ENCODE results near the gene AK2.

Gene AK2

GRCh38 chr1:32991819-32992488 is 44.7 kb downstream of the AK2 start:
- no peak overlapping the region for H2BK120ac ChIP-seq (ENCODE audit: low read depth, low read length)
- H3K79me1 ChIP-seq (ENCODE audit: low read length), result no peaks in the 10 kb centered on the region
- H3K4me3 ChIP-seq (ENCODE audit: low read length), result no peak overlapping the region
- H4K5ac ChIP-seq (ENCODE audit: low read length), result no peak overlapping the region
- H3K27ac ChIP-seq (ENCODE audit: low read depth, low read length), result no peak overlapping the region
- no peak overlapping the region for H2AK5ac ChIP-seq (ENCODE audit: low read length)
- H3K36me3 ChIP-seq (ENCODE audit: control insufficient read depth, insufficient read depth, low read length), result no peaks in the 10 kb centered on the region
- H3K4me2 ChIP-seq (ENCODE audit: low read length), result no peak overlapping the region
- no peak overlapping the region for H3K9ac ChIP-seq (ENCODE audit: low read length)
- no peaks in the 10 kb centered on the region for H3K79me2 ChIP-seq (ENCODE audit: control insufficient read depth, insufficient read depth, low read length)
- H3K56ac ChIP-seq (ENCODE audit: low read length), result no peak overlapping the region
- no peak overlapping the region for H2BK15ac ChIP-seq (replicated peaks; ENCODE audit: low read depth)
- no peak overlapping the region for H4K8ac ChIP-seq (ENCODE audit: low read depth, low read length)
- H3K27me3 ChIP-seq (ENCODE audit: insufficient read depth, low read length, poor library complexity), result no peaks in the 10 kb centered on the region
- no peak overlapping the region for H2BK5ac ChIP-seq (ENCODE audit: low read length)
- H3K4me1 ChIP-seq (ENCODE audit: control insufficient read depth, low read depth, low read length), result peaks cover 1% of the 10 kb centered on the region
- no peak overlapping the region for H3K18ac ChIP-seq (ENCODE audit: low read length)
- H3K4ac ChIP-seq (ENCODE audit: low read depth, low read length), result no peak overlapping the region
- no peak overlapping the region for H3K23ac ChIP-seq (ENCODE audit: low read length)
- DNase-seq, result no peak
- no CpG with 5 or more reads among the region's 9 CpGs for WGBS (ENCODE audit: extremely low coverage, insufficient coverage, low lambda C conversion rate)

GRCh38 chr1:32991386-32991785 is 45.3 kb downstream of the AK2 start:
- Histone ChIP-seq H2AK5ac (ENCODE audit: low read length) (no peak overlapping the region), H3K18ac (ENCODE audit: low read length) (no peak overlapping the region), H3K27me3 (ENCODE audit: insufficient read depth, low read length, poor library complexity) (no peaks in the 10 kb centered on the region), H3K79me2 (ENCODE audit: control insufficient read depth, insufficient read depth, low read length) (no peaks in the 10 kb centered on the region), H3K4me1 (ENCODE audit: control insufficient read depth, low read depth, low read length) (peaks cover 1% of the 10 kb centered on the region), H2BK15ac (replicated peaks; ENCODE audit: low read depth) (no peak overlapping the region), H2BK5ac (ENCODE audit: low read length) (no peak overlapping the region), H3K36me3 (ENCODE audit: control insufficient read depth, insufficient read depth, low read length) (no peaks in the 10 kb centered on the region), H4K8ac (ENCODE audit: low read depth, low read length) (no peak overlapping the region), H3K79me1 (ENCODE audit: low read length) (no peaks in the 10 kb centered on the region), H2BK120ac (ENCODE audit: low read depth, low read length) (no peak overlapping the region), H3K4ac (ENCODE audit: low read depth, low read length) (no peak overlapping the region), H4K5ac (ENCODE audit: low read length) (no peak overlapping the region), H3K27ac (ENCODE audit: low read depth, low read length) (no peak overlapping the region), H3K23ac (ENCODE audit: low read length) (no peak overlapping the region), H3K9ac (ENCODE audit: low read length) (no peak overlapping the region), H3K4me3 (ENCODE audit: low read length) (no peak overlapping the region), H3K4me2 (ENCODE audit: low read length) (no peak overlapping the region), H3K56ac (ENCODE audit: low read length) (no peak overlapping the region)
- WGBS (ENCODE audit: extremely low coverage, insufficient coverage, low lambda C conversion rate), result no CpG with 5 or more reads among the region's 5 CpGs
- DNase-seq, result no peak

GRCh38 chr1:32990887-32991286 is 45.8 kb downstream of the AK2 start:
- no peak overlapping the region for H4K5ac ChIP-seq (ENCODE audit: low read length)
- H3K9ac ChIP-seq (ENCODE audit: low read length), result no peak overlapping the region
- H2AK5ac ChIP-seq (ENCODE audit: low read length), result no peak overlapping the region
- no peak overlapping the region for H3K4me2 ChIP-seq (ENCODE audit: low read length)
- H4K8ac ChIP-seq (ENCODE audit: low read depth, low read length), result no peak overlapping the region
- peaks cover 1% of the 10 kb centered on the region for H3K4me1 ChIP-seq (ENCODE audit: control insufficient read depth, low read depth, low read length)
- H3K18ac ChIP-seq (ENCODE audit: low read length), result no peak overlapping the region
- no peak overlapping the region for H3K4ac ChIP-seq (ENCODE audit: low read depth, low read length)
- no peaks in the 10 kb centered on the region for H3K79me1 ChIP-seq (ENCODE audit: low read length)
- no peak overlapping the region for H3K23ac ChIP-seq (ENCODE audit: low read length)
- no peak overlapping the region for H3K56ac ChIP-seq (ENCODE audit: low read length)
- WGBS (ENCODE audit: extremely low coverage, insufficient coverage, low lambda C conversion rate), result no CpG with 5 or more reads among the region's 5 CpGs
- H3K27ac ChIP-seq (ENCODE audit: low read depth, low read length), result no peak overlapping the region
- H3K27me3 ChIP-seq (ENCODE audit: insufficient read depth, low read length, poor library complexity), result no peaks in the 10 kb centered on the region
- H2BK5ac ChIP-seq (ENCODE audit: low read length), result no peak overlapping the region
- H3K79me2 ChIP-seq (ENCODE audit: control insufficient read depth, insufficient read depth, low read length), result no peaks in the 10 kb centered on the region
- H3K4me3 ChIP-seq (ENCODE audit: low read length), result no peak overlapping the region
- no peaks in the 10 kb centered on the region for H3K36me3 ChIP-seq (ENCODE audit: control insufficient read depth, insufficient read depth, low read length)
- no peak overlapping the region for H2BK120ac ChIP-seq (ENCODE audit: low read depth, low read length)
- H2BK15ac ChIP-seq (replicated peaks; ENCODE audit: low read depth), result no peak overlapping the region
- DNase-seq, result no peak

GRCh38 chr1:32989160-32990050 is 47.3 kb downstream of the AK2 start:
- Histone ChIP-seq H2AK5ac (ENCODE audit: low read length) (no peak overlapping the region), H3K18ac (ENCODE audit: low read length) (no peak overlapping the region), H3K79me2 (ENCODE audit: control insufficient read depth, insufficient read depth, low read length) (no peaks in the 10 kb centered on the region), H3K4me2 (ENCODE audit: low read length) (no peak overlapping the region), H3K56ac (ENCODE audit: low read length) (no peak overlapping the region), H4K8ac (ENCODE audit: low read depth, low read length) (no peak overlapping the region), H3K27me3 (ENCODE audit: insufficient read depth, low read length, poor library complexity) (no peaks in the 10 kb centered on the region), H3K79me1 (ENCODE audit: low read length) (no peaks in the 10 kb centered on the region), H3K4me3 (ENCODE audit: low read length) (no peak overlapping the region), H3K36me3 (ENCODE audit: control insufficient read depth, insufficient read depth, low read length) (no peaks in the 10 kb centered on the region), H3K4ac (ENCODE audit: low read depth, low read length) (no peak overlapping the region), H3K9ac (ENCODE audit: low read length) (no peak overlapping the region), H2BK15ac (replicated peaks; ENCODE audit: low read depth) (no peak overlapping the region), H3K4me1 (ENCODE audit: control insufficient read depth, low read depth, low read length) (peaks cover 1% of the 10 kb centered on the region), H2BK5ac (ENCODE audit: low read length) (no peak overlapping the region), H3K27ac (ENCODE audit: low read depth, low read length) (no peak overlapping the region), H2BK120ac (ENCODE audit: low read depth, low read length) (no peak overlapping the region), H3K23ac (ENCODE audit: low read length) (no peak overlapping the region), H4K5ac (ENCODE audit: low read length) (no peak overlapping the region)
- peak; percentile 67 for DNase-seq
- no CpG with 5 or more reads among the region's 6 CpGs for WGBS (ENCODE audit: extremely low coverage, insufficient coverage, low lambda C conversion rate)

- no peak overlapping the region for H3K18ac ChIP-seq (ENCODE audit: low read length)
- no peak overlapping the region for H3K23ac ChIP-seq (ENCODE audit: low read length)
- no peaks in the 10 kb centered on the region for H3K36me3 ChIP-seq (ENCODE audit: control insufficient read depth, insufficient read depth, low read length)
- no peak overlapping the region for H3K27ac ChIP-seq (ENCODE audit: low read depth, low read length)
- H4K8ac ChIP-seq (ENCODE audit: low read depth, low read length), result no peak overlapping the region
- H3K79me1 ChIP-seq (ENCODE audit: low read length), result no peaks in the 10 kb centered on the region
- H2BK120ac ChIP-seq (ENCODE audit: low read depth, low read length), result no peak overlapping the region
- H3K9ac ChIP-seq (ENCODE audit: low read length), result no peak overlapping the region
- no peak overlapping the region for H3K4ac ChIP-seq (ENCODE audit: low read depth, low read length)
- H3K4me1 ChIP-seq (ENCODE audit: control insufficient read depth, low read depth, low read length), result peaks cover 1% of the 10 kb centered on the region
- no peaks in the 10 kb centered on the region for H3K27me3 ChIP-seq (ENCODE audit: insufficient read depth, low read length, poor library complexity)
- no peak overlapping the region for H3K56ac ChIP-seq (ENCODE audit: low read length)
- no peak overlapping the region for H2AK5ac ChIP-seq (ENCODE audit: low read length)
- no peak for DNase-seq
- no peak overlapping the region for H3K4me2 ChIP-seq (ENCODE audit: low read length)
- no peak overlapping the region for H4K5ac ChIP-seq (ENCODE audit: low read length)
- no peak overlapping the region for H2BK5ac ChIP-seq (ENCODE audit: low read length)
- no peaks in the 10 kb centered on the region for H3K79me2 ChIP-seq (ENCODE audit: control insufficient read depth, insufficient read depth, low read length)
- no peak overlapping the region for H3K4me3 ChIP-seq (ENCODE audit: low read length)
- no peak overlapping the region for H2BK15ac ChIP-seq (replicated peaks; ENCODE audit: low read depth)
Observed at GRCh38 chr1:32988665-32989064, 48.0 kb downstream of the AK2 start.

Measured in mesendoderm (in vitro differentiated cells).